Stomach (tissue), 9 donors: ENCODE data around the gene MST1. TPM values are rescaled to one million over a fixed set of nuclear protein-coding genes. Genes with fewer than 3 reads are reported as not detected.

Source experiments
- DNase-seq, 2 donors: peaks; one replicate each; pipeline versions ENCODE4 v3.0.0 to v3.0.0-alpha.2; 2013 to 2019
- H3K27ac ChIP-seq, 5 donors: fragments of 200-600 bp in 4 of 5; sonication (generic) in 4 of 5; one replicate each; pipeline ENCODE4 v1.5.1; 2013 to 2019; ENCODE audit warnings: mild to moderate bottlenecking in 1 of 5, moderate library complexity in 1 of 5
- H3K27me3 ChIP-seq, 3 donors: fragments of 200-600 bp; sonication (generic); one replicate each; pipeline ENCODE4 v1.5.1; 2017 to 2019; ENCODE audit warnings: mixed run types in 1 of 3
- H3K36me3 ChIP-seq, 4 donors: fragments of 200-600 bp; sonication (generic); 1 replicate in 3 of 4; 2 replicates in 1 of 4; pipeline ENCODE4 v1.5.1; 2016 to 2019
- H3K4me1 ChIP-seq, 4 donors: fragments of 200-600 bp; sonication (generic); one replicate each; pipeline ENCODE4 v1.5.1; 2016 to 2019
- H3K4me3 ChIP-seq, 4 donors: fragments of 200-600 bp; sonication (generic) in 3 of 4; one replicate each; pipeline ENCODE4 v1.5.1; 2016 to 2019; ENCODE audit warnings: mild to moderate bottlenecking in 1 of 4
- H3K9me3 ChIP-seq, 4 donors: fragments of 200-600 bp; sonication (generic); one replicate each; pipeline ENCODE4 v1.5.1; 2016 to 2019
- EP300 ChIP-seq: sonication (generic); formaldehyde crosslinking; IDR thresholded peaks from one replicate; pipeline ENCODE4 v1.6.1; 2017; ENCODE audit warnings: antibody characterized with exemption
- POLR2A ChIP-seq, 4 donors: fragments of 450-650 bp; IDR thresholded peaks; one replicate each; pipeline ENCODE4 v1.6.1; 2016; ENCODE audit warnings: antibody characterized with exemption in 4 of 4, control low read depth in 2 of 4, mild to moderate bottlenecking in 1 of 4, moderate library complexity in 1 of 4
- POLR2AphosphoS5 ChIP-seq, 3 donors: sonication (generic); formaldehyde crosslinking; IDR thresholded peaks; one replicate each; pipeline ENCODE4 v1.6.1; 2016; ENCODE audit warnings: antibody characterized with exemption in 3 of 3
- WGBS, 5 donors: extraction: QIAGEN DNeasy Blood & Tissue Kit in 3 of 5; methylation state at CpG; one replicate each; pipeline versions ENCODE4 v1.1.5 to v1.1.7; 2013 to 2018; 5-methylcytosine and 5-hydroxymethylcytosine counted together
- intact Hi-C: fragments of 100-400 bp; cut with DNase I; formaldehyde crosslinking; loops from one replicate; pipeline ENCODE4 v1.15.1; 2023; ENCODE audit warnings: low total_unique reads
- polyA plus RNA-seq, 3 donors: library from polyadenylated mRNA; stranded (reverse); fragments of 200-250 nt; gene quantifications; one replicate each; pipeline ENCODE4 v1.2.3, GENCODE V29; 2013
- total RNA-seq, 5 donors: library from RNA; depleted of rRNA; stranded (reverse); fragments of >200 nt; gene quantifications; one replicate each; pipeline versions ENCODE4 v1.1.0 to v1.2.3, GENCODE V29; 2014 to 2016
- TF ChIP-seq, protein P1 (sequence below), 7 experiments: fragments of 450-650 bp in 4 of 7; fragments of 200-600 bp in 3 of 7; sonication (generic) in 3 of 7; IDR thresholded peaks; one replicate each; pipeline ENCODE4 v1.5.1; 2016 to 2019; ENCODE audit warnings: antibody characterized with exemption in 7 of 7, control low read depth in 2 of 7, mild to moderate bottlenecking in 1 of 7
- donor health status: healthy with polysubstance abuse.
- donor health status: Bipolar disorder and iron deficiency.
- donor health status: healthy.

MST1 gene
- total and polyA plus RNA-seq, 8 donors: 6.7 to 172 (median 19.7) TPM

- intact Hi-C loops: loop anchor here (10.0 kb wide), 1 partner anchor 120 kb away; no protein-coding TSS in a partner anchor
- TF ChIP-seq, protein P1, sequence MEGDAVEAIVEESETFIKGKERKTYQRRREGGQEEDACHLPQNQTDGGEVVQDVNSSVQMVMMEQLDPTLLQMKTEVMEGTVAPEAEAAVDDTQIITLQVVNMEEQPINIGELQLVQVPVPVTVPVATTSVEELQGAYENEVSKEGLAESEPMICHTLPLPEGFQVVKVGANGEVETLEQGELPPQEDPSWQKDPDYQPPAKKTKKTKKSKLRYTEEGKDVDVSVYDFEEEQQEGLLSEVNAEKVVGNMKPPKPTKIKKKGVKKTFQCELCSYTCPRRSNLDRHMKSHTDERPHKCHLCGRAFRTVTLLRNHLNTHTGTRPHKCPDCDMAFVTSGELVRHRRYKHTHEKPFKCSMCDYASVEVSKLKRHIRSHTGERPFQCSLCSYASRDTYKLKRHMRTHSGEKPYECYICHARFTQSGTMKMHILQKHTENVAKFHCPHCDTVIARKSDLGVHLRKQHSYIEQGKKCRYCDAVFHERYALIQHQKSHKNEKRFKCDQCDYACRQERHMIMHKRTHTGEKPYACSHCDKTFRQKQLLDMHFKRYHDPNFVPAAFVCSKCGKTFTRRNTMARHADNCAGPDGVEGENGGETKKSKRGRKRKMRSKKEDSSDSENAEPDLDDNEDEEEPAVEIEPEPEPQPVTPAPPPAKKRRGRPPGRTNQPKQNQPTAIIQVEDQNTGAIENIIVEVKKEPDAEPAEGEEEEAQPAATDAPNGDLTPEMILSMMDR (IDR thresholded peaks at IDR 0.05): no peak
- TF ChIP-seq POLR2A (IDR thresholded peaks at IDR 0.05) (no peak), POLR2AphosphoS5 (IDR thresholded peaks at IDR 0.05) (no peak), EP300 (no peak)
- Histone ChIP-seq H3K9me3 (no peaks in the 10 kb centered on the region), H3K36me3 (peaks cover 0 to 63% (median 46%) of the 10 kb centered on the region in 4 donors), H3K27me3 (no peaks in the 10 kb centered on the region), H3K27ac (no peak overlapping the region), H3K4me1 (peaks cover 13 to 25% (median 19%) of the 10 kb centered on the region in 4 donors), H3K4me3 (no peak overlapping the region)
- WGBS, 5 donors: 80 to 92% (median 90%) methylated on average over 6 to 13 of the region's 13 CpGs
- DNase-seq: peak in 1 of 2 donors; percentile 4
These were observed 25.7 kb upstream of the MST1 start for GRCh38 chr3:49714728-49715550.

DNA sequence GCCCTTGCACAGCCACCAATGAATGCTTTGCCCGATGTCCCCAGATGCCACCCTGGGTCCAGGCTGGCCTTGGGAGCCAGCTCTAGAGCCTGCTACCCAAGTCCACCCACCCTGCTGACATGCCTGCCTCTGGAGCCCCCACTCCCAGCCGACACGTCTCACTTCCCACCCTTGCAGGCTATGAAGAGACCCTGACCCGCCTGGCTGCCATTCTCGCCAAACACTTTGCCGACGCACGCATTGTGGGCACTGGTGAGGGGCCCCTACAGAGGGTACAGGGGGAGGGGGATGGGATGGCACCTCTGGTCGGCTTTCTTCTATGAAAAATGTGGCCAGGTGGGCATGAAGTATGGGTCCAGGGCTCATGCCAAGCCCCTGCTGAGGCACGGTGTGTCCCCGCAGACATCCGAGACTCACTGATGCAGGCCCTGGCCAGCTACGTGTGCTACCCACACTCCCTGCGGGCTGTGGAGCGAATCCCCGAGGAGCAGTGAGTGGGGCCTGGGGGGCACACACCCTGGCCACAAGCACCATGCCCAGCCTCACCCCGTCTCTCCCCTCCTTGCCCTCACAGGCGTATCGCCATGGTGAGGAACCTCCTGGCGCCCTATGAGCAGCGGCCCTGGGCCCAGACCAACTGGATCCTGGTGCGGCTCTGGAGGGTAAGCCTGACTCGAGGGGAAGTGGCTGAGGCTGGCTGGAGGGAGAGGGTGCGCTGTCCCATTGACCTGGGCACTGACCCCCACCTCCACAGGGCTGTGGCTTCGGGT is 24.2 kb upstream of the MST1 start:
- 92 to 96% (median 95%) methylated on average over 21 to 25 of the region's 25 CpGs for WGBS, 5 donors
- Histone ChIP-seq H3K9me3 (no peaks in the 10 kb centered on the region), H3K27me3 (no peaks in the 10 kb centered on the region), H3K4me1 (peaks cover 3 to 11% (median 5%) of the 10 kb centered on the region in 4 donors), H3K36me3 (peaks cover 0 to 68% (median 46%) of the 10 kb centered on the region in 4 donors), H3K4me3 (no peak overlapping the region), H3K27ac (no peak overlapping the region)
- intact Hi-C loops: loop anchor here (10.0 kb wide), 1 partner anchor 121 kb away; no protein-coding TSS in a partner anchor
- TF ChIP-seq POLR2AphosphoS5 (IDR thresholded peaks at IDR 0.05) (no peak), EP300 (no peak), POLR2A (IDR thresholded peaks at IDR 0.05) (no peak)
- TF ChIP-seq, protein P1 (IDR thresholded peaks at IDR 0.05): no peak
- DNase-seq: peak in 1 of 2 donors; percentile 5

DNA sequence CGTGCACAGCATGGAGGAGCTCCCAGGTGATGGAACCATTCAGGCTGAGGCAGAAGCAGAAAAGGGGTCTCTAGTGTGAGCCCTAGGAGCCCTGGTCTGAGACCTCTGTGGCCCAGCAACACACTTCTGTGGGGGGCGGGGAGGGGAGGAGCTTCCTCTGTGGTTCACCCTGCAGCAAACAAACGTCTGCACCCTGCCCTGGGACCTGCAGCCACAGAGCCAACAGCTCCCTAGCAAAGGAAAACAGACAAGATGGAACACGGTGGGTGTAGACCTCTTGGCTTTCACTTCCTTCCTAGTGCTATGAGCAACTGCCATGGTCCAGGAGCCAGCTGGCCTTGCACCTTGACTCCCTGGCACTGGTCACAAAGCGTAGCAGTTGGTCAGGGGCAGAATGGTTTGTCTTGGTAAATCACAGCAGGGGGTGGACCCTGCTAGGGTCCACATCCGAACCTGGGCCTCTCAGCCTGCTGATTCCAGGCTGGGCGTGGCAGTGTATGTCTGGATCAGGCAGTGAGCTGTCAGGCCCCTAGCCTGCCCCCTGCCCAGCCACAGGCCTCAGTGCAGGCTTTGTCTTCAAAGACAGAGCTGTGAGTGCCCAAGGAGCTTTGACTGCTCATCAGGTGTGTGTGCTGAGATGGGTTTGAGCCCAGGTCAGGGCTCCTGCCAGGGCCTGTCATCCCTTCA is 23.5 kb upstream of the MST1 start:
- Histone ChIP-seq H3K27ac (no peak overlapping the region), H3K4me3 (no peak overlapping the region), H3K36me3 (peaks cover 0 to 75% (median 53%) of the 10 kb centered on the region in 4 donors), H3K27me3 (no peaks in the 10 kb centered on the region), H3K9me3 (no peaks in the 10 kb centered on the region), H3K4me1 (peaks cover 0 to 3% (median 0%) of the 10 kb centered on the region in 4 donors)
- DNase-seq: peak in 1 of 2 donors; percentile 21
- intact Hi-C loops: loop anchor here (10.0 kb wide), 1 partner anchor 122 kb away; no protein-coding TSS in a partner anchor
- 50 to 68% (median 65%) methylated on average over 5 to 7 of the region's 7 CpGs for WGBS, 5 donors
- TF ChIP-seq POLR2AphosphoS5 (IDR thresholded peaks at IDR 0.05): no peak
- TF ChIP-seq EP300: no peak
- TF ChIP-seq, protein P1 (IDR thresholded peaks at IDR 0.05): no peak
- no peak for TF ChIP-seq POLR2A (IDR thresholded peaks at IDR 0.05)

- Histone ChIP-seq H3K27me3 (no peaks in the 10 kb centered on the region), H3K9me3 (no peaks in the 10 kb centered on the region), H3K27ac (no peak overlapping the region), H3K36me3 (peaks cover 0 to 78% (median 57%) of the 10 kb centered on the region in 4 donors), H3K4me3 (no peak overlapping the region), H3K4me1 (no peaks in the 10 kb centered on the region)
- TF ChIP-seq, protein P1 (IDR thresholded peaks at IDR 0.05): no peak
- TF ChIP-seq EP300 (no peak), POLR2A (IDR thresholded peaks at IDR 0.05) (no peak), POLR2AphosphoS5 (IDR thresholded peaks at IDR 0.05) (no peak)
- intact Hi-C loops: loop anchor here (10.0 kb wide), 1 partner anchor 123 kb away; no protein-coding TSS in a partner anchor
- DNase-seq: peak in 1 of 2 donors; percentile 1
- WGBS, 5 donors: 89 to 97% (median 93%) methylated on average over 4 to 11 of the region's 11 CpGs
These were observed 22.9 kb upstream of the MST1 start for GRCh38 chr3:49712166-49712565.
